Stimulated activated naive CD4-positive, alpha-beta T cell treated with Interleukin-2 at 50 U/mL for 16 hours (primary cell): ENCODE measurements around the gene UBN1.
"Not testable (repeated sequence)": the region's sequence is repeated elsewhere in the genome, so short reads cannot be mapped to it uniquely, and the experiment has no call there.

Source experiments
- DNase-seq: peaks from one replicate; lab custom pipeline; 2025; lab: John Stamatoyannopoulos, UW

UBN1 gene

GRCh38 chr16:4909825-4910224 is 62.5 kb downstream of the UBN1 start:
- DNase-seq: no peak

GRCh38 chr16:4910828-4911227 is 63.5 kb downstream of the UBN1 start:
- DNase-seq: no peak

GRCh38 chr16:4911970-4912386 is 64.7 kb downstream of the UBN1 start:
- no peak for DNase-seq

GRCh38 chr16:4913130-4913773 is 66.0 kb downstream of the UBN1 start:
- DNase-seq: no peak

- no peak for DNase-seq
These were observed 66.7 kb downstream of the UBN1 start for GRCh38 chr16:4913774-4914525.

GRCh38 chr16:4914528-4915225 is 67.4 kb downstream of the UBN1 start:
- no peak for DNase-seq

GRCh38 chr16:4915226-4915761 is 68.0 kb downstream of the UBN1 start:
- DNase-seq: no peak

GRCh38 chr16:4917117-4917516 is 69.8 kb downstream of the UBN1 start:
- no peak for DNase-seq

GRCh38 chr16:4918781-4919251 is 71.5 kb downstream of the UBN1 start:
- no peak for DNase-seq

- DNase-seq: no peak
These were observed 73.5 kb downstream of the UBN1 start for GRCh38 chr16:4920826-4921225.

GRCh38 chr16:4922721-4923342 is 75.6 kb downstream of the UBN1 start:
- DNase-seq: no peak

GRCh38 chr16:4923853-4924252 is 76.6 kb downstream of the UBN1 start:
- no peak for DNase-seq

GRCh38 chr16:4924593-4925292 is 77.5 kb downstream of the UBN1 start:
- no peak for DNase-seq

GRCh38 chr16:4925293-4925607 is 78.0 kb downstream of the UBN1 start:
- DNase-seq: no peak

- DNase-seq: no peak
These were observed 78.5 kb downstream of the UBN1 start for GRCh38 chr16:4925791-4926190.

- DNase-seq: no peak
These were observed 79.6 kb downstream of the UBN1 start for GRCh38 chr16:4926928-4927327.

GRCh38 chr16:4927661-4928060 is 80.4 kb downstream of the UBN1 start:
- no peak for DNase-seq

- DNase-seq: no peak
These were observed 80.9 kb downstream of the UBN1 start for GRCh38 chr16:4928227-4928626.

GRCh38 chr16:4929619-4930018 is 82.3 kb downstream of the UBN1 start:
- DNase-seq: not testable (repeated sequence)

GRCh38 chr16:4931381-4931780 is 84.1 kb downstream of the UBN1 start:
- DNase-seq: no peak
